ENCODE data around the gene TADA2A. TPM values are rescaled to one million over a fixed set of nuclear protein-coding genes. Genes with fewer than 3 reads are reported as not detected.
"Not testable (repeated sequence)": the region's sequence is repeated elsewhere in the genome, so short reads cannot be mapped to it uniquely, and the experiment has no call there.

TADA2A gene
- total RNA-seq, 1 experiment from 2014 or later = 24.6 TPM

- CTCF ChIA-PET; H4K20me1 ChIP-seq (ENCODE audit: insufficient read depth); POLR2A ChIA-PET; H3K9me3 ChIP-seq (ENCODE audit: control insufficient read depth in 1 of 2, insufficient read depth in 1 of 2, low read depth in 1 of 2, low read length in 2 of 2); H3K9me2 ChIP-seq (ENCODE audit: insufficient read depth); BruUV-seq (replicated peaks); H3K27me3 ChIP-seq (ENCODE audit: insufficient read depth, low read length); RAD21 ChIA-PET (ENCODE audit: low non-redundant PET in 1 of 2, low total read pairs in 2 of 2, uncharacterized antibody in 2 of 2, unreplicated experiment in 2 of 2); H2AFZ ChIP-seq (ENCODE audit: low read depth, low read length, poor library complexity, severe bottlenecking); DNase-seq (ENCODE audit: low read depth, low spot score); H3K36me3 ChIP-seq (ENCODE audit: control insufficient read depth in 1 of 2, insufficient read depth in 2 of 2, low read length in 2 of 2); ATAC-seq; intact Hi-C loops (cut with micrococcal nuclease): not testable (repeated sequence)
- peak overlapping the region; percentile 91 for H3K4me2 ChIP-seq (ENCODE audit: low read length)
- H3K79me2 ChIP-seq (ENCODE audit: insufficient read depth, low read length) = peaks cover 45% of the 10 kb centered on the region
- H3K27ac ChIP-seq (ENCODE audit: low read depth, low read length) = peak overlapping the region; percentile 97; the same call in 1 of the 2 replicates
- peak overlapping the region; percentile 77 for H3K9ac ChIP-seq (ENCODE audit: low read length)
- H3K4me3 ChIP-seq (replicated peaks in 1 of 2; ENCODE audit: low read depth in 1 of 2, low read length in 2 of 2) = peak overlapping the region; percentile 76 to 89
- H3K4me1 ChIP-seq (ENCODE audit: control insufficient read depth in 1 of 2, insufficient read depth in 2 of 2, low read length in 2 of 2) = peaks cover 10 to 30% of the 10 kb centered on the region in 2 experiments
Observed at GRCh38 chr17:37405522-37405921, 1.2 kb upstream of the TADA2A start.

GRCh38 chr17:37405955-37406634 lies 591 bp upstream of the TADA2A start:
- Histone ChIP-seq H2AFZ (ENCODE audit: low read depth, low read length, poor library complexity, severe bottlenecking) (no peak overlapping the region), H3K4me1 (ENCODE audit: control insufficient read depth in 1 of 2, insufficient read depth in 2 of 2, low read length in 2 of 2) (peaks cover 10 to 30% of the 10 kb centered on the region in 2 experiments), H3K36me3 (ENCODE audit: control insufficient read depth in 1 of 2, insufficient read depth in 2 of 2, low read length in 2 of 2) (peaks cover 0 to 2% of the 10 kb centered on the region in 2 experiments; a peak in 1 of 4 replicates), H3K4me3 (replicated peaks in 1 of 2; ENCODE audit: low read depth in 1 of 2, low read length in 2 of 2) (peak overlapping the region; percentile 76 to 89), H3K9me3 (ENCODE audit: control insufficient read depth in 1 of 2, insufficient read depth in 1 of 2, low read depth in 1 of 2, low read length in 2 of 2) (no peaks in the 10 kb centered on the region), H4K20me1 (ENCODE audit: insufficient read depth) (no peaks in the 10 kb centered on the region), H3K9me2 (ENCODE audit: insufficient read depth) (no peaks in the 10 kb centered on the region), H3K27me3 (ENCODE audit: insufficient read depth, low read length) (no peaks in the 10 kb centered on the region), H3K4me2 (ENCODE audit: low read length) (peak overlapping the region; percentile 91), H3K79me2 (ENCODE audit: insufficient read depth, low read length) (peaks cover 47% of the 10 kb centered on the region), H3K9ac (ENCODE audit: low read length) (peak overlapping the region; percentile 77), H3K27ac (ENCODE audit: low read depth, low read length) (peak overlapping the region; percentile 97)
- intact Hi-C loops (cut with micrococcal nuclease) = loop anchor here (2.0 kb wide), 1 partner anchor 85 kb away; no protein-coding TSS in a partner anchor
- BruUV-seq (replicated peaks) = TSS peak; percentile 77
- TF ChIP-seq REST (IDR thresholded peaks at IDR 0.05; ENCODE audit: low read depth) = no peak
- TF ChIP-seq ELF1 (IDR thresholded peaks at IDR 0.05; ENCODE audit: borderline replicate concordance, low read depth) = no peak
- TF ChIP-seq SIN3A (IDR thresholded peaks at IDR 0.05; ENCODE audit: low read depth) = peak; percentile 7; the same call in 1 of the 2 replicates
- TF ChIP-seq JUND (IDR thresholded peaks at IDR 0.05) = no peak
- no peak for TF ChIP-seq ZBTB33 (IDR thresholded peaks at IDR 0.05; ENCODE audit: extremely low read depth, insufficient replicate concordance, low read length)
- TF ChIP-seq EGR1 (IDR thresholded peaks at IDR 0.05; ENCODE audit: low read depth) = no peak
- peak; percentile 4 for TF ChIP-seq YY1 (IDR thresholded peaks at IDR 0.05; ENCODE audit: extremely low read depth, insufficient replicate concordance, low read depth, low read length)
- no peak for TF ChIP-seq POLR2AphosphoS5 (IDR thresholded peaks at IDR 0.05; ENCODE audit: low read depth, low read length)
- 0 out of 2 replicates have a peak, but pooled peaks have one; percentile 22 for TF ChIP-seq MAX (IDR thresholded peaks at IDR 0.05)
- no peak for TF ChIP-seq SRF (IDR thresholded peaks at IDR 0.05; ENCODE audit: low read depth)
- TF ChIP-seq TCF7L2 (IDR thresholded peaks at IDR 0.05; ENCODE audit: borderline replicate concordance, extremely low read depth, insufficient read depth, insufficient read length) = no peak
- no peak for TF ChIP-seq POLR2A (IDR thresholded peaks at IDR 0.05; ENCODE audit: borderline replicate concordance, extremely low read depth, insufficient read depth, insufficient read length)
- no peak for TF ChIP-seq EZH2 (IDR thresholded peaks at IDR 0.05)
- ChIA-PET POLR2A (no interaction called here), RAD21 (ENCODE audit: low non-redundant PET in 1 of 2, low total read pairs in 2 of 2, uncharacterized antibody in 2 of 2, unreplicated experiment in 2 of 2) (no interaction called here), CTCF (no interaction called here)
- ATAC-seq (peak; percentile 39), DNase-seq (ENCODE audit: low read depth, low spot score) (no peak)
